GM12874 (cell line): ENCODE results near the gene GABARAPL2.

Experiments used
- TF ChIP-seq, protein P1 (sequence below): IDR thresholded peaks from 2 replicates; pipeline ENCODE4 v1.5.1; 2011; ENCODE audit warnings: low read depth, mild to moderate bottlenecking, control low read depth, low read length, moderate library complexity; ENCODE audit not compliant: insufficient read depth

GABARAPL2 gene

DNA sequence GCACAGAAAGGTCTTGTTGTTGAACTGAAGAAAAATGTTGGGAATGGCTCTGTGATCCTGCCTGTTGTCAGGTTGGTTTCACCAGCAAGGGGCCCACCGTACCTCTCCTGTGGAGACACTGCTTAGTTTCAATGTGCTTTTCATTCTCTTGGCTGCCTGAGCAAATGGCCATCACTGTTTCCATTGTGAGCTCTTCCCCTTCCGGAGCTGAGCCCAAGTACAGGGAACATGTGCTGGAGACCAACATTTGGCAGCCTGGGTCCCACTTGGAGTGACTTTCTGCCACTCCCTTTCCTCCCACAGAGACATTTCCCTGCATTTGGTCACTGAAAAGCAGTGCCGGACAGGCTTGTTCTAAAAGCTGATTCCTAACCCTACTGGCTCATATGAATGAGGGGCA, 23.1 kb downstream of the GABARAPL2 start:
- TF ChIP-seq, protein P1, sequence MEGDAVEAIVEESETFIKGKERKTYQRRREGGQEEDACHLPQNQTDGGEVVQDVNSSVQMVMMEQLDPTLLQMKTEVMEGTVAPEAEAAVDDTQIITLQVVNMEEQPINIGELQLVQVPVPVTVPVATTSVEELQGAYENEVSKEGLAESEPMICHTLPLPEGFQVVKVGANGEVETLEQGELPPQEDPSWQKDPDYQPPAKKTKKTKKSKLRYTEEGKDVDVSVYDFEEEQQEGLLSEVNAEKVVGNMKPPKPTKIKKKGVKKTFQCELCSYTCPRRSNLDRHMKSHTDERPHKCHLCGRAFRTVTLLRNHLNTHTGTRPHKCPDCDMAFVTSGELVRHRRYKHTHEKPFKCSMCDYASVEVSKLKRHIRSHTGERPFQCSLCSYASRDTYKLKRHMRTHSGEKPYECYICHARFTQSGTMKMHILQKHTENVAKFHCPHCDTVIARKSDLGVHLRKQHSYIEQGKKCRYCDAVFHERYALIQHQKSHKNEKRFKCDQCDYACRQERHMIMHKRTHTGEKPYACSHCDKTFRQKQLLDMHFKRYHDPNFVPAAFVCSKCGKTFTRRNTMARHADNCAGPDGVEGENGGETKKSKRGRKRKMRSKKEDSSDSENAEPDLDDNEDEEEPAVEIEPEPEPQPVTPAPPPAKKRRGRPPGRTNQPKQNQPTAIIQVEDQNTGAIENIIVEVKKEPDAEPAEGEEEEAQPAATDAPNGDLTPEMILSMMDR = no peak

DNA sequence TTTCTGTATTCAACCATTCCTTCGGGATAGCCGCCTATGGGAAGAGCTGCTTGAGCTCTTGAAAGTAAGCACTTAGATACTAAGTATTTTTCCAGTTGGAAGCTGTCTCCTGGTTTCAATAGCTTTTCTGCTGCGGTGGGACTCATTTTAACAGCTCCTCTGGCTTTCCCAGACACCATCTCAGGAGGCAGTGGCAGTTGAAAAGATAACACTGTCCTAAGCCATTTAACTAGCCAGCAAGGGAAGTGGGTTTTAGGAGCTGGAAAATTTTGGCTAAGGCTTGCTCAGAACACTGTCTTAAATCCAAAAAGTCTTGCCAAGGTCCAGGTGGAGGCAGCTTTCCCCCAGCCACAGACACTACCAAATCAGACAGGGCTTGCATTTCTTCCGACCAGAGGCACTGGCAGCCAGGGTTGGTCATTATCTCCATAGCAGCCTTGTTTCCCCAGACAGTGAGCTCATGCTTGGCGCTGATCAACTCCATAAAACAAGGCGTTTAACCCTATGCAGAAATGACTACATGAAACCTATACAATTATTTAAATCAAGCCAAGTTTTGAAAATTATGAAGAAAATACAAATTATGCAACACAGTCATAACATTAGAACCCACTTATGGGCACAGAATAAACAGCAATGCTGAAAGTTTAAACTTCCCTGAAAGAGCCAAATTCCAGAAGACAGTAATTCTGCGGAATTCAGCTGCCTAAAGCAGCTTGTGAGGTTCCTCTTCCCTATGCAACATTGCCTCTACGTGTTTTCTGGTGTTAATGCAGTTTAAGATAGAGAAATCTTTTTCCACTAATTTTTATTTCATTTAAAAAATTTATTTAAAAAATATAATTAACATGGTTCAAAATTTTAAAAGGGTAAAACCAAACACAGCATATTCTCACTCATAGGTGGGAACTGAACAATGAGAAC, 25.0 kb downstream of the GABARAPL2 start:
- TF ChIP-seq, protein P1 = no peak

DNA sequence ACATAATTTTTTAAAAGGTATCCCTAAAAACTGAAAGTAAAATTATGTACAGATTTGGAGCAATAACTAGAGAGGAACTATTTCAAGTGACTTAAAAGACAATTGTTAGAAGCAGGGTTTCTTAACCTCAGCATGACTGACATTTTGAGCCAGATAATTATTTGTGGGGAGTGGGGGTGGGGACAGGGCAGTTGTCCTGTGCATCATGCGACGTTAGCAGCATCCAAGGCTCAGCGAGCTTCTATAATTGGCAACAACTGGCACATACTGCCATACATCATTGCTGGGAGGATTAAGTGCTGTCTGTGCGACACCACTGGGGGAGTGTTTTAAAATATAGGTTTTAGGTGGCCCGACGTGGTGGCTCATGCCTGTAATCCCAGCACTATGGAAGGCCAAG, 27.1 kb downstream of the GABARAPL2 start:
- TF ChIP-seq, protein P1 = no peak

DNA sequence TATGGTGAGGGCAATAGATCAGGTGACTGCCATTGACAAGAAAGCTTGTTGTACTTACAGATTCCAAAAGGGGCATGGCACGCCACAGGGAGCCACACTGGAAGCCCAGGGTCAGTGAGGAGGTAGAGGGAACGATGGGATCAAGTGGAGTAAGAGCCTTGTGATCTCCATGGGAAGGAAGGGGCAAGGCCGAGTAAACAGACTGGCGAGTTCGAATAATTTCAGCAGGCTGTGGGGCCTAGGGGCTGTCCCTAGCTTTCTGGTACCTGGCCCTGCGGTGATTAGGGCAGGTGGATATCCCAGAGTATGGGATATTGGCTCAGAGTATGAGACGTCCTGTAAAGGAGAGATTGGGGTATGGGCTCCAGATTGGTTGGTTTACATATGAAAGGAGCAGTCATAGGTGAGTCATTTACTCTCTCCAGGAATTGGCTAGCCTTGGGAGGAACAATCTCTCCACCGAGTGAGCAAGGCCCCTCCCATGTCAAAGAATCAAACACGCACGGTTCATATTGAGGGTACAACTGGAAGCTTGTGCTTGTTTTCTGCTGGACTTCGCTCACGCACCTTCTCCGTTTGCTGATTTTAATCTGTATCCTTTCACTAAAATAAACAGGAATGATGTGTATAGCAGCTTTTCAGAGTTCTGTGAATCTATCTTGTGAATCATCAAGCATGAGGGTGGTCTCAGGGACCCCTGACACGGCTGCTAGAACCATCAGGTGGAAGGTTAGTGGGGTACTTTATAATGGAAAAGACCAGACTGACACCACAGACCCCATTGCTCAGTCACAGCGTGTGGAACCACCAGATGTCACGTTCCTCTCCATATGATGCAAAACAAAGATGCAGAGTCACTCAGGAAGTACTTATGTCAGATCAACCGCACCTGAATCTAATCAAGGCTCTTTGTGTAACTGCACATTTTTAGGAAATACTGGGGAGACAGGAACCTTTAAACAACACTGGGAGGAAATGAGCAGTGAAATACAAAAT, 27.9 kb downstream of the GABARAPL2 start:
- TF ChIP-seq, protein P1 = no peak

DNA sequence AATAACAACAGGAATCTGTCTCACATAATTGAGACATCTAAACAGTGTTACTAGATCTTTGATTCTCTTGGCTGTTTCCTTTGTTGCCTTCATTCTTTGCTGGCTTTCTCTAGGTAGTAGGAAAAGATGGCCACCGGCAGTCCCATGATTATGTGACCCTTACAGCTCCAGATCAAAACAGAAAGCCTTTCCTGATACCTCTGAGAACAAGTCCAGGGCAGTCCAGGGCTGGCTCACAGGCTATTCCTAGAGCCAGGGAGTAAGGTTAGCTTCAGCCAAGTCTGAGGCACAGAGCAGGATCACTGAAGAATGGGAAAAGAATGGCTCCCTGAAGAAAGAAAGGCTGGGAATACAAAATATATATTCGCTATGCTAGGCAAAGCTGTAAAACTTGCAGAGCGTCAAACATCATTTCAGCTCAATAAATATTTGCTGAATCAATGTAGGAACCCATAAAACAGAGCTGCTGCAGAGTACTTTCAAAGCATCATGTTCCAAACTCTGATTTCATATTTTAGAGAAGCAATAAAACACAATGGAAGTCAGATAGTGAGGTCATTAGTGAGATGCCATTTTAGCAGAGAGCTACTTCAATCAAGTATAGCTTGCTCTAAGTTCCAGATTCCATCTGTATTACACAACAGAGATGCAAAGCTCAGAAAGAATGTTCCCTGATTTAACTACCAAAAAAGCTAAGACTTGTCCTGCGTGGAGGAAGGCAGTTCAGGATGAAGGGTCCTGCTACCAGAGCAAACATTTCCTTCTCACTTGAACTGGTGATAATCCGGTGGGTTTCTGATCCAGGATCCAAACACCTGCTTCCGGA, 33.5 kb downstream of the GABARAPL2 start:
- TF ChIP-seq, protein P1 = no peak

DNA sequence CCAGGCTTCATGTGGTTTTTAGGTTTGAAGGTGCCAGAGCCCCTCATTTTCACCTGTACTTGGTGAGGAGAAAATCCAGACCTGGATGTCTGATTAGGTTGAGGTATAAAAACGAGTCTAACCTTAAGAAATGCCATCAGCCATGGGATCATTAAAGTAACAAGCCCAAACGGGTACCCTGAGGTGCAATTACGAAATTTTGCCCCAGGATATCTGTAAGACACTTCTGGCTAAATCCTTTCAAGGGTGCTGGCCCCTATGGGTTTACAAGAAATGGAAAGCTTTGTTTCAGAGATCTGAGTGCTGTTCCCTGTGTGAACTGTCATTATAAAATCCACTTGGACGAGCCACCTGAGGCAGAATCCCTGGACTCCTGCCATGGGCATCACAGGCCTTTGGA, 37.1 kb downstream of the GABARAPL2 start:
- TF ChIP-seq, protein P1 = no peak
